ENCODE data around the gene DCUN1D1.

The DCUN1D1 gene

DNA sequence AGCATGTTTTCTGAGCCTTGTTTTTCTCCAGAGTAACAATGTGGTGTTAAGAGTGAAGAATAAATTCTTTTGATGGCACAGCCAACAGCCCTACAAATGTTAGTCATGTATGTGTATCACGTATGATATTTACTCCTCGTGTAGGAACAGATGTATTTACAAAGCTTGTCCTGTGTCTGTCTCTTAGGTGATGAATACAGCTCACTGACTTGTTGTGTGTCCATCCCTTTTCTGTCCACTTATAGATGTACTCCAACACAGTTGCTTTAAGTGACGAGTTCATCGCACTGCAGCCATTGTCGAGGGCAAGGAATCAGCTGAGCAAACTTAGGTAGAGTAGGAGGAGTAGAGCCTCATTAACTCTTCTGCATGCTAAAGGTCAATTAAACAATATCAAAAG, 78.1 kb downstream of the DCUN1D1 start:
- no peak overlapping the region for H3K9ac ChIP-seq
- TF ChIP-seq, protein P1, sequence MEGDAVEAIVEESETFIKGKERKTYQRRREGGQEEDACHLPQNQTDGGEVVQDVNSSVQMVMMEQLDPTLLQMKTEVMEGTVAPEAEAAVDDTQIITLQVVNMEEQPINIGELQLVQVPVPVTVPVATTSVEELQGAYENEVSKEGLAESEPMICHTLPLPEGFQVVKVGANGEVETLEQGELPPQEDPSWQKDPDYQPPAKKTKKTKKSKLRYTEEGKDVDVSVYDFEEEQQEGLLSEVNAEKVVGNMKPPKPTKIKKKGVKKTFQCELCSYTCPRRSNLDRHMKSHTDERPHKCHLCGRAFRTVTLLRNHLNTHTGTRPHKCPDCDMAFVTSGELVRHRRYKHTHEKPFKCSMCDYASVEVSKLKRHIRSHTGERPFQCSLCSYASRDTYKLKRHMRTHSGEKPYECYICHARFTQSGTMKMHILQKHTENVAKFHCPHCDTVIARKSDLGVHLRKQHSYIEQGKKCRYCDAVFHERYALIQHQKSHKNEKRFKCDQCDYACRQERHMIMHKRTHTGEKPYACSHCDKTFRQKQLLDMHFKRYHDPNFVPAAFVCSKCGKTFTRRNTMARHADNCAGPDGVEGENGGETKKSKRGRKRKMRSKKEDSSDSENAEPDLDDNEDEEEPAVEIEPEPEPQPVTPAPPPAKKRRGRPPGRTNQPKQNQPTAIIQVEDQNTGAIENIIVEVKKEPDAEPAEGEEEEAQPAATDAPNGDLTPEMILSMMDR (IDR thresholded peaks at IDR 0.05): no peak
- no peaks in the 10 kb centered on the region for H3K36me3 ChIP-seq (ENCODE audit: control insufficient read depth, insufficient read depth, low read length)

DNA sequence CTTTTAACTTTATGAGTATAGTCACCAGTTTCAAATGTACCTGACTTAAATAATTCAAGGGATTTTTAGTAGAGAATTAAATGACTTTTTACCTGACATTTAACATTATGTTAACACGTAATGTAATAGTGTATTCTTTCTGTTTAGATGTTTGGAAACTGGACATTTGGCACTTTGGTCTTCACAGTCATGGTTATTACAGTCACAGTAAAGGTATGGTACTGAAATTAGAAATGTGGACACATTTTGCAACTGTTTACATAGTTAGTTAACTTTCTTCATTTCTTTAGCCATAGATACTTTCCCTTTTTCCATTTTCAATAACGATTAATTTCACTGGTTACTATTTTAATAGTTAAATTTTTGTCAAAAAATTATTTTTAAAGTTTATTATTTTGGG, 83.8 kb downstream of the DCUN1D1 start:
- Histone ChIP-seq H2AFZ (no peak overlapping the region), H3K36me3 (ENCODE audit: control insufficient read depth, insufficient read depth, low read length) (no peaks in the 10 kb centered on the region), H3K4me3 (ENCODE audit: low read depth, low read length) (no peak overlapping the region), H3K9ac (no peak overlapping the region), H3K4me2 (ENCODE audit: low read length) (no peak overlapping the region), H3K4me1 (no peaks in the 10 kb centered on the region), H3K27ac (no peak overlapping the region), H3K27me3 (ENCODE audit: control insufficient read depth, insufficient read depth, low read length) (no peaks in the 10 kb centered on the region), H3K9me3 (ENCODE audit: control insufficient read depth, low read length) (no peaks in the 10 kb centered on the region), H3K79me2 (no peaks in the 10 kb centered on the region)
- TF ChIP-seq, protein P1 (IDR thresholded peaks at IDR 0.05): no peak

More for the DNA sequence above, 78.1 kb downstream of the DCUN1D1 start:
- Histone ChIP-seq H3K9me3 (ENCODE audit: control insufficient read depth, low read length) (no peaks in the 10 kb centered on the region), H3K79me2 (no peaks in the 10 kb centered on the region), H3K4me1 (no peaks in the 10 kb centered on the region), H3K4me3 (ENCODE audit: low read depth, low read length) (no peak overlapping the region), H2AFZ (no peak overlapping the region), H3K27me3 (ENCODE audit: control insufficient read depth, insufficient read depth, low read length) (no peaks in the 10 kb centered on the region), H3K4me2 (ENCODE audit: low read length) (no peak overlapping the region), H3K27ac (no peak overlapping the region)

DNA sequence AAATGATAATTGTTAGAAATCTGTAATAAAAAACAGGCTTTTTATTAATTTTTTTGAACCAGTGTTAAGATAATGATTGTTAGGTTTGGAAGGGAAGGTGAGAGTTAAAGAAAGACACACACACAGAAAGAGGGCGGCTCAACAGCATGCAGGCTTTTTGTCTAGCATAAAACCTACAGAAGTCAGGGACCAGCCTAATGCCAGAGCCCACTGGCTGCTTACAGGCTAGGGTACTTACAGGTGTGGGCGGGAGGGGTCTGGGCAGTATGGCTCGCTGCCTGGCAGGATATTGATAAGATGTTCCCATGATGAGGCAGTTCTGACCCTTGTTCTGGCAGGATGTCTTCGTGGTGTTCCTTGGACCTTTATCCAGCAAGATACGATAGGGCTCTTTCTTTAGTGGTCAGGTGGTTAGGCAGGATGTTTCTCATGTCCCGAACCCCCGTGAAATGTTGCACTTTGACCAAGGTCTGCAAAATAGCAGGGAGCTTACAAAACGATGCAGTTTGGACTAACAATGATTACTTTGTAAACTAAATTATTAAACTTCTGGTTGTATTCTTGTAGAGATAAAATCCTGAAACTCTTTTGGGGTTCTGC, 84.7 kb downstream of the DCUN1D1 start:
- no peak overlapping the region for H2AFZ ChIP-seq
- TF ChIP-seq, protein P1 (IDR thresholded peaks at IDR 0.05): no peak
- no peak overlapping the region for H3K4me2 ChIP-seq (ENCODE audit: low read length)
- H3K27me3 ChIP-seq (ENCODE audit: control insufficient read depth, insufficient read depth, low read length): no peaks in the 10 kb centered on the region
- H3K9me3 ChIP-seq (ENCODE audit: control insufficient read depth, low read length): no peaks in the 10 kb centered on the region
- no peaks in the 10 kb centered on the region for H3K36me3 ChIP-seq (ENCODE audit: control insufficient read depth, insufficient read depth, low read length)
- H3K9ac ChIP-seq: no peak overlapping the region
- no peaks in the 10 kb centered on the region for H3K79me2 ChIP-seq
- H3K27ac ChIP-seq: no peak overlapping the region
- H3K4me1 ChIP-seq: no peaks in the 10 kb centered on the region
- no peak overlapping the region for H3K4me3 ChIP-seq (ENCODE audit: low read depth, low read length)

DNA sequence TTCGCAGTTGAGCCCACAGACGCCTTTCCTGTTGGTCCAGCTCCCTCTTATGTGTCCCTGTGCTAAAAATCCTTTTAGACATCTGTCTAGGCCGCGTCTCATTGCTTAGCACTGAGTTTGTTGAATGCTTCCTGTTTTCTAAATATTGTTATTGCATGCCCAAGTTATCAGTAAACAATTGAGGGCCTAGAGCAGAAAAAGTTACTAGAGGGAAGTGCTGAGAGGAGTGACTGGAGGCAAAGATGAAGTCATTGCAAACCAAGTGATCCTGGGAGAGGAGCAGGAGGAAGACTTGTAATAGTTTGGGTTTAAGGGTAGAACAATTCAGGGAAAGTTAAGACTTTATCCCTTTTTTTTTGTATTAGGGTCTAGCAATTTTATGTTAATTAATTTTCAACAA, 88.1 kb downstream of the DCUN1D1 start:
- Histone ChIP-seq H3K9me3 (ENCODE audit: control insufficient read depth, low read length) (no peaks in the 10 kb centered on the region), H3K9ac (no peak overlapping the region), H3K27ac (no peak overlapping the region), H3K4me2 (ENCODE audit: low read length) (no peak overlapping the region), H3K4me1 (no peaks in the 10 kb centered on the region), H3K4me3 (ENCODE audit: low read depth, low read length) (no peak overlapping the region), H3K36me3 (ENCODE audit: control insufficient read depth, insufficient read depth, low read length) (no peaks in the 10 kb centered on the region), H3K79me2 (no peaks in the 10 kb centered on the region), H3K27me3 (ENCODE audit: control insufficient read depth, insufficient read depth, low read length) (no peaks in the 10 kb centered on the region), H2AFZ (no peak overlapping the region)
- TF ChIP-seq, protein P1 (IDR thresholded peaks at IDR 0.05): no peak

DNA sequence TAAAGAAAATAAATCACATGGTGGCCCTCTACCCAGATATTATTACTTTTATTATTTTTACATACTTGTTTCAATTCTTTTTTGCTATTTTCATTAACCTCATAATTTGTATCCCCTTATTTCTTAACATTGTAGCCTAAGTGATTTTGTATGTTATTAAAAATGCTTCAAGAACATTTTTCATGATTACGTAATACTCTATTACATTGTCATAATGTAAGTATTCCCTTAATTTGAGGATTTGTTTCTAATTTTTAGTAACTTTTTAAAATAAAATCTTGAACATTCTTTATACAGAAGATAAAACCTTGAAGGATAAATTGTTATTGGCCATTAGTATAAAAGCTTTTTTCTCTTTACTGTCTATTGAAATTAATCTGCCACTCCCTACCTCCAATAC, 89.0 kb downstream of the DCUN1D1 start:
- Histone ChIP-seq H3K79me2 (no peaks in the 10 kb centered on the region), H2AFZ (no peak overlapping the region), H3K4me3 (ENCODE audit: low read depth, low read length) (no peak overlapping the region), H3K9ac (no peak overlapping the region), H3K27ac (no peak overlapping the region), H3K36me3 (ENCODE audit: control insufficient read depth, insufficient read depth, low read length) (no peaks in the 10 kb centered on the region), H3K9me3 (ENCODE audit: control insufficient read depth, low read length) (no peaks in the 10 kb centered on the region), H3K4me2 (ENCODE audit: low read length) (no peak overlapping the region), H3K4me1 (no peaks in the 10 kb centered on the region), H3K27me3 (ENCODE audit: control insufficient read depth, insufficient read depth, low read length) (no peaks in the 10 kb centered on the region)
- TF ChIP-seq, protein P1 (IDR thresholded peaks at IDR 0.05): no peak
